ENCODE results near the gene ALCAM.

DNA sequence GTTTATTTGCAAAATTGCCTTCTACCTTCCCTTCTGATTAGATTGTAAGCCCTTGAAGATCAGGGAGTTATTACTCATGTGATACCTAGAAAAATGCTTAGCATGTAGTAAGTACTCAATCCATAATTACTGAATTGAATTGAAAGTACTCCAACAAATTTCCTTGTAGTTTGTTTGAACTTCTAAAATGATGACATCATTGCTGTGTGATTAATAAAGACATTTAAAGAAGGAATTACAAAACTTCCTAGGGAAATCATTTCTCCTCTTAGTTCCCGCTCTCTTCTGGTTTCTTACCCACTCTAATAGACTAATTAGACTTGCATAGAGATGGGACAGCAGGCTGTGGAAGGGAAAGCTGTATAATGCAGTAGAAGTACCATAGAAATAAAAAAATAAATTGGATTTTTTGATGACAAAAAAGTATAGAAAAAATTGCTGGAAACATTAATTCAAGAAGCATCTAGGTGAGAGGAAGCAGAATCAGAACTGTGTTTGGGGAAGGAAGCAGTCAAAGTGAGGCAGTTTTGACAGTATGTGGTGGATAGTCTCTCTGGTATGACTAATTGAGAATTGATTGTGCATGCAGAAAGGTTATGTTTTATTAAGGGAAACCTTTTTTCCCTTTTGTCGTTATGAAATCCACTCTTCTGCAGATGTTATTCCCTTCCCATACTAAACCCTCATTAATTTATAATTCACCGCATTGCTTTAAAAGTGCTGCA, 93.0 kb downstream of the ALCAM start:
- TF ChIP-seq POLR2AphosphoS5 (IDR thresholded peaks at IDR 0.05; ENCODE audit: low read depth, low read length), result no peak
- no peak for TF ChIP-seq CTCF (IDR thresholded peaks at IDR 0.05)
- no peak for TF ChIP-seq REST (IDR thresholded peaks at IDR 0.05; ENCODE audit: insufficient read depth in 1 of 2, low read depth in 2 of 2, low read length in 1 of 2)

All from Panc1 (cell line).